CD4-positive, alpha-beta T cell (primary cell): ENCODE data around the gene MFAP1. TPM values are rescaled to one million over a fixed set of nuclear protein-coding genes. Genes with fewer than 3 reads are reported as not detected.

Experiments used
- ATAC-seq: fragments of 200-7000 bp; cut with Tn5 transposase; one replicate; pipeline ENCODE4 v1.10.0; 2022; ENCODE audit warnings: mild to moderate bottlenecking; ENCODE audit not compliant: poor library complexity
- CTCF ChIA-PET: fragments of 350-600 bp; sonication (Branson Sonifier 250); formaldehyde crosslinking; loops from one replicate; lab custom pipeline; 2021; ENCODE audit warnings: antibody characterized with exemption, inconsistent platforms; lab: Charles Lee
- POLR2A ChIA-PET: fragments of 350-600 bp; sonication (Branson Sonifier 250); formaldehyde crosslinking; loops from one replicate; lab custom pipeline; 2021; ENCODE audit warnings: antibody characterized with exemption, inconsistent platforms; lab: Charles Lee
- DNase-seq, 14 experiments: peaks; one replicate each; pipeline ENCODE4 v3.0.0-alpha.2; 2013 to 2020; ENCODE audit warnings: mixed read lengths in 2 of 14
- H3K27ac ChIP-seq, 2 donors: one replicate each; pipeline versions ENCODE4 v1.5.1 to v1.7.0; 2013; ENCODE audit warnings: low read length in 2 of 2, low read depth in 1 of 2, mild to moderate bottlenecking in 1 of 2
- H3K27me3 ChIP-seq, 2 experiments: 1 replicate in 1 of 2; 2 replicates in 1 of 2; pipeline versions ENCODE4 v1.6.1 to v1.7.0; 2013; ENCODE audit warnings: low read length in 2 of 2, control low read depth in 1 of 2, mild to moderate bottlenecking in 1 of 2, moderate library complexity in 1 of 2; ENCODE audit not compliant: insufficient read depth in 2 of 2, control insufficient read depth in 1 of 2
- H3K36me3 ChIP-seq: one replicate; pipeline ENCODE4 v1.6.1; 2013; ENCODE audit warnings: low read length, control low read depth; ENCODE audit not compliant: insufficient read depth
- H3K4me1 ChIP-seq: one replicate; pipeline ENCODE4 v1.6.1; 2013; ENCODE audit warnings: low read length, control low read depth; ENCODE audit not compliant: insufficient read depth
- H3K4me3 ChIP-seq: one replicate; pipeline ENCODE4 v1.5.1; 2013; ENCODE audit warnings: mild to moderate bottlenecking, low read length, moderate library complexity
- H3K9me3 ChIP-seq, 2 experiments: 1 replicate in 1 of 2; 2 replicates in 1 of 2; pipeline versions ENCODE4 v1.6.1 to v1.7.0; 2013; ENCODE audit warnings: low read length in 2 of 2, mild to moderate bottlenecking in 2 of 2, control low read depth in 1 of 2, moderate library complexity in 1 of 2; ENCODE audit not compliant: control insufficient read depth in 1 of 2, insufficient read depth in 1 of 2
- H3K27ac Mint-ChIP-seq: one replicate; pipeline ENCODE4 v1.8.0; 2020; ENCODE audit warnings: mixed read lengths
- H3K27me3 Mint-ChIP-seq: one replicate; pipeline ENCODE4 v1.8.0; 2021; ENCODE audit warnings: mixed read lengths
- H3K36me3 Mint-ChIP-seq: one replicate; pipeline ENCODE4 v1.8.0; 2021; ENCODE audit warnings: low read depth, mixed read lengths
- H3K4me1 Mint-ChIP-seq: one replicate; pipeline ENCODE4 v1.8.0; 2021; ENCODE audit warnings: low read depth, mixed read lengths
- H3K4me3 Mint-ChIP-seq: one replicate; pipeline ENCODE4 v1.8.0; 2020; ENCODE audit warnings: mild to moderate bottlenecking, mixed read lengths
- H3K9me3 Mint-ChIP-seq: one replicate; pipeline ENCODE4 v1.8.0; 2020; ENCODE audit warnings: mixed read lengths
- intact Hi-C, 2 experiments: fragments of 100-400 bp; cut with DNase I in 1 of 2; cut with micrococcal nuclease in 1 of 2; formaldehyde crosslinking; loops; one replicate each; pipeline versions ENCODE4 v1.15.1 to v1.9.0; 2023 to 2025; cut with DNase I, micrococcal nuclease
- total RNA-seq, 174 experiments: library from RNA in 2 of 174; stranded (reverse) in 2 of 174; gene quantifications; one replicate each; pipeline ENCODE4 v1.2.3 and lab custom pipeline; 2021 to 2026
- TF ChIP-seq, protein P1 (sequence below): fragments of 200-600 bp; IDR thresholded peaks from one replicate; pipeline ENCODE4 v1.8.0; 2022; ENCODE audit warnings: antibody characterized with exemption, mild to moderate bottlenecking

The MFAP1 gene
- total RNA-seq, 2 experiments from 2014 or later, result 9.4 to 10.6 TPM

DNA sequence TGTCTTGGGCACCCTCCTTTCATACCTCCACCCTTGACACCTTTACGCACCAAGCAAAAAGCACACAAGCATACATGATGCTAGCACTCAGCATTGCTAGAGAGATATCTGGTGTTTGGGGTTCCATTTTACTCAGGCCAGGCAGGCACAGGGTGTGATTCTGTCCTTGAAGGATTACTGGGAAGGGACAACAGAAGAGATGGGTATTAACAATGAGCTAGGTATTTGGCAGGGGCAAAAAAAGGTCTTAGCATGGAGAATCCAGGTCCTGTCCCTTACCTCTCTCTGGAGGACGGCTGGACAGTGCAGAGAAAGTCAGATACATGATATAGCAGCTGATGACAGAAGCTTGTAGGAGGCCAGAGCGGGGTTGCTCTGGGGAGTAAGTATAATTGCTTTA, 27.9 kb downstream of the MFAP1 start:
- ATAC-seq, result no peak
- Mint-ChIP-seq H3K36me3 (peaks cover 95% of the 10 kb centered on the region), H3K4me1 (peaks cover 94% of the 10 kb centered on the region)

DNA sequence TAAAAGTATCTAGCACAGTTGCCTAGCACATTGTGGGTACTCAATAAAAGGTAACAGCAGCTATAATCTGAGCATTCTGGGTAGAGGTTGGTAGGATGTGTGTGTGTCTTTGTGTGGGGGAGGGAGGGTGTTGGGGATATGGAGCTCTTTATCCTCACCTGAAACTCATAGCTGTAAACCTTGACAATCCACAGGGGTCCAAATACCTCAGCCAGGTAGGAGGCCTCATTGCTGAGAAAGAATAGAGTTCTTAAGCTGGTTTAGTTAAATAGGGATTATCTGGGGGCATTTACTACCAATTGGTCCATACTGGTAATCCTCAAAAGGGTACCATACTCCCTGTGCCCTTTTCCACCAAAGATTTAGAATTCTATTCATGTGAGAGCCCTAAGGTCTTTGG, 28.5 kb downstream of the MFAP1 start:
- ATAC-seq (no peak), DNase-seq (no peak)
- Mint-ChIP-seq H3K36me3 (peaks cover 90% of the 10 kb centered on the region), H3K4me1 (peaks cover 91% of the 10 kb centered on the region), H3K4me3 (peak overlapping the region; percentile 68), H3K27ac (peak overlapping the region; percentile 99), H3K27me3 (no peaks in the 10 kb centered on the region), H3K9me3 (no peaks in the 10 kb centered on the region)
- Histone ChIP-seq H3K9me3 (peaks cover 0 to 4% of the 10 kb centered on the region in 2 experiments), H3K27me3 (peaks cover 0 to 3% of the 10 kb centered on the region in 2 experiments), H3K36me3 (peaks cover 54% of the 10 kb centered on the region), H3K4me3 (no peak overlapping the region), H3K27ac (no peak overlapping the region), H3K4me1 (peaks cover 57% of the 10 kb centered on the region)
- ChIA-PET POLR2A (interaction anchor here (6.8 kb wide), 1 partner anchor 19 kb away, joined by 48 read pairs; the partner anchor contains the start of gene ELL3), CTCF (interaction anchor here (2.4 kb wide), 1 partner anchor 19 kb away, joined by 6 read pairs; the partner anchor contains the start of gene ELL3)
- TF ChIP-seq, protein P1, sequence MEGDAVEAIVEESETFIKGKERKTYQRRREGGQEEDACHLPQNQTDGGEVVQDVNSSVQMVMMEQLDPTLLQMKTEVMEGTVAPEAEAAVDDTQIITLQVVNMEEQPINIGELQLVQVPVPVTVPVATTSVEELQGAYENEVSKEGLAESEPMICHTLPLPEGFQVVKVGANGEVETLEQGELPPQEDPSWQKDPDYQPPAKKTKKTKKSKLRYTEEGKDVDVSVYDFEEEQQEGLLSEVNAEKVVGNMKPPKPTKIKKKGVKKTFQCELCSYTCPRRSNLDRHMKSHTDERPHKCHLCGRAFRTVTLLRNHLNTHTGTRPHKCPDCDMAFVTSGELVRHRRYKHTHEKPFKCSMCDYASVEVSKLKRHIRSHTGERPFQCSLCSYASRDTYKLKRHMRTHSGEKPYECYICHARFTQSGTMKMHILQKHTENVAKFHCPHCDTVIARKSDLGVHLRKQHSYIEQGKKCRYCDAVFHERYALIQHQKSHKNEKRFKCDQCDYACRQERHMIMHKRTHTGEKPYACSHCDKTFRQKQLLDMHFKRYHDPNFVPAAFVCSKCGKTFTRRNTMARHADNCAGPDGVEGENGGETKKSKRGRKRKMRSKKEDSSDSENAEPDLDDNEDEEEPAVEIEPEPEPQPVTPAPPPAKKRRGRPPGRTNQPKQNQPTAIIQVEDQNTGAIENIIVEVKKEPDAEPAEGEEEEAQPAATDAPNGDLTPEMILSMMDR, result no peak
- intact Hi-C loops, result loop anchor here in 1 of 2 experiments (10.0 kb wide), 1 partner anchor 281 kb away; the partner anchor contains the start of gene MAP1A

More for the DNA sequence above, 27.9 kb downstream of the MFAP1 start:
- peaks cover 54% of the 10 kb centered on the region for H3K36me3 ChIP-seq
- peaks cover 0 to 3% of the 10 kb centered on the region in 2 experiments for H3K27me3 ChIP-seq
- Mint-ChIP-seq H3K27me3 (no peaks in the 10 kb centered on the region), H3K4me3 (peak overlapping the region; percentile 68), H3K27ac (peak overlapping the region; percentile 99), H3K9me3 (no peaks in the 10 kb centered on the region)
- peaks cover 59% of the 10 kb centered on the region for H3K4me1 ChIP-seq
- H3K27ac ChIP-seq, result no peak overlapping the region
- DNase-seq, result no peak
- ChIA-PET CTCF (interaction anchor here (2.4 kb wide), 1 partner anchor 19 kb away, joined by 6 read pairs; the partner anchor contains the start of gene ELL3), POLR2A (interaction anchor here (1.5 to 6.8 kb wide), 2 partner anchors 20 to 28 kb away, joined by 6 to 48 read pairs; partner anchors contain the start of genes ELL3 and MFAP1)
- peaks cover 0 to 4% of the 10 kb centered on the region in 2 experiments for H3K9me3 ChIP-seq
- H3K4me3 ChIP-seq, result no peak overlapping the region
- TF ChIP-seq, protein P1, result no peak
- intact Hi-C loops, result loop anchor here in 1 of 2 experiments (10.0 kb wide), 1 partner anchor 282 kb away; the partner anchor contains the start of gene MAP1A

DNA sequence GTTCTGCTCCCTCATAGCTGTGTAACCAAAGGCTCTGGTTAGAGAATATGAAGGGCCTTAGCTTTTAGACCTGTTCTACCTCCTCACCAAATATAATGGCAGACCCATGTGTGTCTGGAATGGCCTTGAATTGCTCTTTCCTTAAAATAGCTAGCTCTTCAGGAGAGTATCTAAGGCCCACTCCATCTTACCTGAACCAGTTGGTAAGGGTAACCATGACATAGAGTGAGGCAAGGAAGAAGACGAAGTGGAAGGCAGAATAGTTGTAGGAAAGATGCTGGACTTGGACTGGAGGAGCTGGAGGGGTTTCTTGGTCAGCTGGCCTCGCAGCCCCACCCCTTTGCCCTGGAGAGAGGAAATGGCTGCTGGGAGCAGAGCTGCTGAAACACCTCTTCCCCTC, 29.3 kb downstream of the MFAP1 start:
- Mint-ChIP-seq H3K4me1 (peaks cover 85% of the 10 kb centered on the region), H3K27me3 (no peaks in the 10 kb centered on the region), H3K36me3 (peaks cover 82% of the 10 kb centered on the region), H3K9me3 (no peaks in the 10 kb centered on the region), H3K27ac (peak overlapping the region; percentile 99), H3K4me3 (peak overlapping the region; percentile 99)
- H3K36me3 ChIP-seq, result peaks cover 54% of the 10 kb centered on the region
- DNase-seq (no peak), ATAC-seq (no peak)
- no peak overlapping the region for H3K4me3 ChIP-seq
- intact Hi-C loops, result loop anchor here in 1 of 2 experiments (10.0 kb wide), 1 partner anchor 280 kb away; the partner anchor contains the start of gene MAP1A
- CTCF ChIA-PET, result interaction anchor here (2.4 kb wide), 1 partner anchor 18 kb away, joined by 6 read pairs; the partner anchor contains the start of gene ELL3
- H3K27ac ChIP-seq, result peak overlapping the region in 1 of 2 donors; percentile 5
- peaks cover 0 to 3% of the 10 kb centered on the region in 2 experiments for H3K27me3 ChIP-seq
- H3K4me1 ChIP-seq, result peaks cover 53% of the 10 kb centered on the region
- POLR2A ChIA-PET, result interaction anchor here (1.0 to 6.8 kb wide), 6 partner anchors 18 to 742 kb away, joined by 3 to 48 read pairs (median 4); partner anchors contain the start of genes EIF3J, ELL3 and MFAP1
- TF ChIP-seq, protein P1, result no peak
- H3K9me3 ChIP-seq, result peaks cover 0 to 4% of the 10 kb centered on the region in 2 experiments
